GM19395 (cell line): ENCODE measurements around the gene SCD5.

Experiments used
- ATAC-seq: cut with Tn5 transposase; IDR thresholded peaks from one replicate; pipeline ENCODE4 v1.9.1; 2021; ENCODE audit warnings: mild to moderate bottlenecking, moderate library complexity; ENCODE audit not compliant: unreplicated experiment

SCD5 gene

DNA sequence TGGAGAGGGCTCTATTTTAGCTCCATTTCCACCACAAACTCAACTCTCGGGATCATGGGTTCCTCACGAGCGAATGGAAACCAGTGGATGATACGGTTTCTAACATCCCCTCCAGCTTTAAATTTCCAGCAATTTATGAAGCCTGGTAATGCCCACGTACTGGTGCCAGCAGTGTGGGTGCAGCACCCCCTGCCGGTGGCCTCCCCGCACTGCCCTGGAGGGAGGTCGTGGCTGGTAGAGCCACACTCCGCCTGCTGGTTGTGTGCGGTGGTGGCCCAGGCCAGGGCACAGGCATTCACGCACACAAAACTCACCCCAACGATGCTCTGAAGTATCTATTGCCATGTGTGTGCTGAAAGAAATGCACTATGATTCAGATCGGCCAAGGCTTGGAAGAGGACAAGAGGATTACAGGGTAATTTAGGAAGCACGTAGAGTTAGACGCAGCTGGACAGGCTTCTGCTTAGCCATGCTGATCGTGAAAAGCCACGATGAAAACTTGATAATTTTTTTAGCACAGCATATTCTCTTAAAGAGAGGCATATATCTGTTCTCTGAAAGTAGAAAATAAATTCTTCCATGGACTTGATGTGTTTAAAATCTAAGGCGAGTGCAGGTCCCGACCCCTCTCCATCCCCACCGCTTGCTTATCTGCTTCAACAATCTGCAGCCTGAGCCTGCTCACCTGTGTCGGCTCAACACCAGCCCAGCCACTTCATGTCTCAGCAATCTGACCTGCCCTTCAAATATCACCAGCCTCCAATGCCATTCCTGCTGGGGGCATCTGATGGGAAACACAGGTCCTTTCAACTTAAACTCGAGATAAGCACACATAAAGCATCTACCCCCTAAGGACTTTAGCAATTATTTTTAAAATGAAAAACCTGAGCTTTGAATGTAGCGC, 59.1 kb downstream of the SCD5 start:
- peak; percentile 97 for ATAC-seq

- no peak for ATAC-seq
Measured at GRCh38 chr4:82737354-82737753, 61.2 kb downstream of the SCD5 start.

- no peak for ATAC-seq
Measured at GRCh38 chr4:82733636-82734035, 65.0 kb downstream of the SCD5 start.

DNA sequence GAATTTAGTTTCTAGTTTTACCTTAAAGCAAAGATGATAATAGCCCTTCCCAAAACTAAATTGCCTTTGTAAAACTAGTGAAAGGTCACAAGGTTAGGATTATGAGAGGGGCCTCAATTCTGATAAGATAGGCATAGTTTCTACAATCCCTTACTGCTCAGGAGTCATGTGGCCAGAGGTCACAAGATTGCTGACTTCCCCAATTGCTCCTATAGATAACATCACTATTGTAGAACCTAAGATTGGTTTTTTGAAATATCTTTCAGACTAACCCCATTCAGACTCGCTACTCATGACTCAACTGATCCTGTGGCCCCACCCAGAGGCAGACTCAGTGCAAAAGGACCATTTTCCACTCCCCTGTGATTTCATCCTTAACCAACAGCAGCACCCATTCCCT, 70.3 kb downstream of the SCD5 start:
- no peak for ATAC-seq

DNA sequence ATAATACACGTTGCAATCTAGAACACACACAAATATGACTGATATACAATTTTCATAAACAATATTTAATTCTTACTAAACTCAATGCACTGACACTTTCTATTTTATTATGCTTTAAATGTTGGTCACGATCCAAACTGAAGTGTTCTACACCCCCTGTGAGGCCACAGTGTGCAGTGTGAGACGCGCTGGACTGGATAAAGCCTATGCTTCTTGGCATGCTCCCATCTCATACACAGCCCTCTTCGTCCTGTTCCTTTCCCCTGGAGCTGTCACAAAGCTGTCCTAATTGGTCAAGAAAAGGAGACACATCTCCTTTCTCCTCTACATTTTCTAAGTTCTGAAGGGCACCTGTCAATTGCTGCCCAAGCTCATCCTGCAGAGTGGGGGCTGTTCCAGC, 72.0 kb downstream of the SCD5 start:
- ATAC-seq, result no peak

DNA sequence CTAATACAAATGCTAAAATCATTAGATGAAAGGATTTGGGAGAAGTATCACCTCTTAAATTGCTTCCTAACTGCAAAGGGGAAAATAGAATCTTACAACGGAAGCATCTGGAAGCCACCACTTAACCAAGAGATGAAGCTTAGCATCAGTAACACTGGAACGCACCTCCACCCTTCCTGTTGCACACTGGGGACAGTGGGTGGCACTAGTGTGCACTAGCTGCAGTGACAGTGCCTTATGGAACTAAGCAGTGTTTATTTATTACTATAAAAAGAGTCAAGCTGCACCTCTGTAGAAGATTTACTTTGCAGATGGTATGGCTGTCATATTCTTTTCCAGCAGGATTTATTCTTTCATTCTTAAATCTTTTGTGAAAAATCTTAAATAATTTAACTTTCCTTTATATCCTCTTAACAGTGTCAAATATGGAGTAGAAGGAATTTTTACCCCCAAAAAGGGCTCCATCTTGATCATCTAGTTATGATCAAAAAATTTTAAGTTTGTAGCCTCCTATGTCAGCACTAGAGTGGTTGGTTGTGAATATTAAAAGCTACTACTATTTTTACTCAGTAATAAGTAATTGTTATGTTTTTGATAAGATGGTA, 76.7 kb downstream of the SCD5 start:
- peak; percentile 74 for ATAC-seq

DNA sequence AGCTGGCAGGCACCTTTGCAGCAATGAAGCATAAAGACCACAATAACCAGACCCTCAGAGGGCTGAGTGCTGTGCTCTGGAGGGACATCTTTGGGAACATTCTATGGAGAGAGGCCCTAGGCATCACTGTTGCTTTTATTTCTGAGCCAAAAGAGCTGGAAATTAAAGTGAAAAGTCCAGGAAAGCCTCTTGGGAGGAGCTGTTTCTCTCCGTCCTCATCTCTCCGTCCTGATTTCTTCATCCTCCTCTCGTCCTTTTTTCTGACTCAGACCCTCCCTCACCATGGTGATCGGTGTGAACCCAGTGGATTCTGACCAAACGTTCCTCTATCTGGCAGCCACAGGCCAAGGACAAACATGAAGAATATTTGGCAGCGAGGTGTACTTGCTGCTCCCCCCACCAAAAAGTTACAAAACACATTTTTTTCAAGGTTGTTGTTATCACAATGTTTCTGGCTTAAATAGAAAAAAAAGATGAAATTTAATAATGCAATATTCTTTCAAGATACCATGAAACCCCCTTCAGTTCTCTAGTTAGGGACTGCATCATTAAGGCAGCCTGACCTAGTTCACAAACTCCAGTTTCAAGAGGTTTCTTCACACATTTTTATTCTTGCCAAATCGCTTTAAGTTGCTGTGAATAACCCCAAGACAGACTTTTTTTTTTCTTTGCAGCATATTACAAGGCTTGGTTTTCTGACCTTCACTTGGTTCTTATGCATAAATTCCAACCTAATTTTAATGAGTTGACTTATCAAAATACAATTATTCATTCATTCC, 80.2 kb downstream of the SCD5 start:
- ATAC-seq, result no peak

GRCh38 chr4:82715731-82716617, 82.6 kb downstream of the SCD5 start:
- no peak for ATAC-seq

- no peak for ATAC-seq
Measured at GRCh38 chr4:82713856-82714255, 84.7 kb downstream of the SCD5 start.

GRCh38 chr4:82712561-82712960, 86.0 kb downstream of the SCD5 start:
- ATAC-seq, result no peak

DNA sequence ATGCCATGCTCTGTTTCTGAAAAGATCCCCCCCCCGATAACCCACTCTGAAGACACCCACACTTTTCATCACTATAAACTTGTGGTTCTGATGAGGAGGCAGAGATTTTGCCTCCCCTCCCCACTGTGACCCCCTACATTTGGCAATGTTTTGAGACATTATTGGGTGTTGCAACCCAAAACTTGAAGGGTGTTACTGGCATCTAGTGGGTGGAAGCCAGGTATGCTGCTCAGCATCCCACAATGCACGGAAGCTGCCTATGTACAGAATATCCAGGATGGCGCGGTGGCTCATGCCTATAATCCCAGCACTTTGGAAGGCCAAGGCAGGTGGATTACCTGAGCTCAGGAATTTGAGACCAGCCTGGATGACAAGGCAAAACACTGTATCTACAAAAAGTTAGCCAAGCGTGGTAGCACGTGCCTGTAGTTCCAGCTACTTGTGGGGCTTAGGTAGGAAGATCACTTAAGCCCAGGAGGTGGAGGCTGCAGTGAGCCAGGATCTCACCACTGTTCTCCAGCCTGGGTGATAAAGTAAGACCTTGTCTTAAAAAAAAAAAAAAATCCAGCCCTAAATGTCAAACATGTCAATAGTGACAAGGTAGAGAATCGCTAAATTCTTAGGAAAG, 87.3 kb downstream of the SCD5 start:
- ATAC-seq, result no peak

GRCh38 chr4:82710197-82710929, 88.2 kb downstream of the SCD5 start:
- no peak for ATAC-seq

- ATAC-seq, result no peak
Measured at GRCh38 chr4:82708982-82709381, 89.6 kb downstream of the SCD5 start.

DNA sequence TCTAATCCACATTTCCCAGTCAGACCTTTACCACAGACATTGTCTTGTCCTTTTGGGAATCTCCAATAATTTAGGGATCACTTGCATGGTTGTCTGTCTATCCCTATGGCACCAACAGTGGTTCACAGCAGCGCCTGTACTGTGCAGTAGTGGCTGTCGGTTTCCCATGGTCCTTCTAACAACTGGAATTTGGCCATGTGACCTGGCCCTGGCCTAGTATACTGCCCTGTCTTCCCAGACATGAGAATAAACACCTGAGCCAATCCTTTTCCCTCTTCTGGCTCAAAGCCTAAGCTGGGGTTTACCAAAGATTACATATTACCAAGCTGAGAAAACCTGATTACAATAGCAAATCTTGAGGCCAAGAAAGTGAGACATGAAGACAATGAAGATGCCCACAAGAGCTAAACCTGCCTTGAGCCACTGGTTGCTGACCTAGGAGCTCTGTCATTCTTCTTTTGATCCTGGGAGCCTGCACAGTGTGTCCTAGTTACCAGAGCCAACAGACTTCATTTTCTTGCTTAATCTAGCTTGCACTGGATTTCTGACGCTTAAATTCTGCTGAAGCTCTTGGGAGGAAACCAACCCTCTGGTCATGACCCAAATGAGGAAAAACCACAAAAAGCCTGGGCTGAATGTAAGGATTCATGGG, 92.1 kb downstream of the SCD5 start:
- ATAC-seq, result no peak

GRCh38 chr4:82705928-82706300, 92.7 kb downstream of the SCD5 start:
- ATAC-seq, result no peak

- no peak for ATAC-seq
Measured at GRCh38 chr4:82705169-82705927, 93.2 kb downstream of the SCD5 start.

- ATAC-seq, result no peak
Measured at GRCh38 chr4:82704156-82704555, 94.4 kb downstream of the SCD5 start.

GRCh38 chr4:82698412-82698811, 100.2 kb downstream of the SCD5 start:
- no peak for ATAC-seq
